Karpas-422 (cell line): ENCODE measurements around the gene PGS1. TPM values are rescaled to one million over a fixed set of nuclear protein-coding genes. Genes with fewer than 3 reads are reported as not detected.

ENCODE experiments used
- DNase-seq: peaks from one replicate; pipeline ENCODE4 v3.0.0-alpha.2; 2015
- H2AFZ ChIP-seq: fragments of 200-600 bp; sonication (generic); 2 replicates; pipeline ENCODE4 v1.6.1; 2014; ENCODE audit warnings: antibody characterized with exemption, low read length, mixed read lengths
- H3K27ac ChIP-seq: fragments of 200-600 bp; sonication (generic); 2 replicates; pipeline ENCODE4 v1.5.1; 2014; ENCODE audit warnings: mild to moderate bottlenecking, low read length, moderate library complexity
- H3K27me3 ChIP-seq: fragments of 200-600 bp; sonication (generic); 2 replicates; pipeline ENCODE4 v1.6.1; 2014; ENCODE audit warnings: low read length, mixed read lengths
- H3K36me3 ChIP-seq: fragments of 200-600 bp; sonication (generic); 2 replicates; pipeline ENCODE4 v1.6.1; 2014; ENCODE audit warnings: low read length, mixed read lengths; ENCODE audit not compliant: insufficient read depth
- H3K4me1 ChIP-seq: fragments of 200-600 bp; sonication (generic); 2 replicates; pipeline ENCODE4 v1.6.1; 2014; ENCODE audit warnings: mild to moderate bottlenecking, low read length, mixed read lengths
- H3K4me2 ChIP-seq: fragments of 200-600 bp; sonication (generic); 2 replicates; pipeline ENCODE4 v1.6.1; 2014; ENCODE audit warnings: low read length, low read depth, mild to moderate bottlenecking; ENCODE audit not compliant: poor library complexity, severe bottlenecking
- H3K4me3 ChIP-seq: fragments of 200-600 bp; sonication (generic); 2 replicates; pipeline ENCODE4 v1.5.1; 2014; ENCODE audit warnings: mild to moderate bottlenecking, antibody characterized with exemption, low read length, mixed read lengths
- H3K79me2 ChIP-seq: fragments of 200-600 bp; sonication (generic); 2 replicates; pipeline ENCODE4 v1.6.1; 2014; ENCODE audit warnings: mild to moderate bottlenecking, low read length, mixed read lengths
- H3K9ac ChIP-seq: fragments of 200-600 bp; sonication (generic); 2 replicates; pipeline ENCODE4 v1.6.0; 2014; ENCODE audit warnings: low read length
- H3K9me2 ChIP-seq: fragments of 200-600 bp; sonication (generic), shearing (Covaris generic); replicated peaks from 2 replicates; pipeline ENCODE4 v1.6.0; 2014; ENCODE audit warnings: mild to moderate bottlenecking, low read length, moderate library complexity; ENCODE audit not compliant: insufficient read depth
- H3K9me3 ChIP-seq: fragments of 300-700, 200-600 bp; sonication (generic); 2 replicates; pipeline ENCODE4 v1.6.1; 2014; ENCODE audit warnings: low read length, mixed read lengths
- H4K20me1 ChIP-seq: fragments of 200-600 bp; sonication (generic); 2 replicates; pipeline ENCODE4 v1.6.1; 2014; ENCODE audit warnings: mild to moderate bottlenecking, antibody characterized with exemption, low read length, low read depth; ENCODE audit not compliant: insufficient read depth
- total RNA-seq: library from RNA; depleted of rRNA; stranded (reverse); fragments of >200 nt; shearing (Covaris generic); gene quantifications from 2 replicates; pipeline ENCODE4 v1.2.3, GENCODE V29; 2014; ENCODE audit warnings: low replicate concordance

The PGS1 gene
- total RNA-seq, 1 experiment from 2014 or later: 15.9 TPM

GRCh38 chr17:78374189-78374588 lies 4.3 kb upstream of the PGS1 start:
- Histone ChIP-seq H3K4me3 (no peak overlapping the region), H4K20me1 (peaks cover 4% of the 10 kb centered on the region; the same call in 1 of the 2 replicates), H3K9ac (no peak overlapping the region), H3K9me2 (no peaks in the 10 kb centered on the region), H3K4me2 (no peak overlapping the region), H3K27me3 (no peaks in the 10 kb centered on the region), H2AFZ (no peak overlapping the region), H3K36me3 (no peaks in the 10 kb centered on the region), H3K27ac (no peak overlapping the region), H3K4me1 (peaks cover 6% of the 10 kb centered on the region), H3K79me2 (peaks cover 7% of the 10 kb centered on the region), H3K9me3 (no peaks in the 10 kb centered on the region)
- no peak for DNase-seq

GRCh38 chr17:78374631-78375274 lies 3.7 kb upstream of the PGS1 start:
- Histone ChIP-seq H3K9me2 (no peaks in the 10 kb centered on the region), H4K20me1 (peaks cover 7% of the 10 kb centered on the region; the same call in 1 of the 2 replicates), H3K4me1 (peaks cover 12% of the 10 kb centered on the region), H3K36me3 (no peaks in the 10 kb centered on the region), H3K9ac (no peak overlapping the region), H2AFZ (no peak overlapping the region), H3K9me3 (no peaks in the 10 kb centered on the region), H3K27me3 (no peaks in the 10 kb centered on the region), H3K4me3 (no peak overlapping the region), H3K4me2 (no peak overlapping the region), H3K27ac (no peak overlapping the region), H3K79me2 (peaks cover 13% of the 10 kb centered on the region)
- no peak for DNase-seq

GRCh38 chr17:78375401-78376151 lies 2.9 kb upstream of the PGS1 start:
- H3K9ac ChIP-seq: no peak overlapping the region
- no peaks in the 10 kb centered on the region for H3K9me3 ChIP-seq
- no peak for DNase-seq
- no peaks in the 10 kb centered on the region for H3K9me2 ChIP-seq
- H3K4me1 ChIP-seq: peaks cover 20% of the 10 kb centered on the region
- no peak overlapping the region for H2AFZ ChIP-seq
- H4K20me1 ChIP-seq: peaks cover 7% of the 10 kb centered on the region; the same call in 1 of the 2 replicates
- peaks cover 21% of the 10 kb centered on the region for H3K79me2 ChIP-seq
- no peak overlapping the region for H3K4me3 ChIP-seq
- H3K27ac ChIP-seq: no peak overlapping the region
- H3K27me3 ChIP-seq: no peaks in the 10 kb centered on the region
- H3K36me3 ChIP-seq: no peaks in the 10 kb centered on the region
- H3K4me2 ChIP-seq: no peak overlapping the region

- Histone ChIP-seq H3K27ac (no peak overlapping the region), H3K4me2 (no peak overlapping the region), H2AFZ (no peak overlapping the region), H3K4me3 (no peak overlapping the region), H3K9ac (no peak overlapping the region), H3K9me2 (no peaks in the 10 kb centered on the region), H3K79me2 (peaks cover 27% of the 10 kb centered on the region), H3K27me3 (no peaks in the 10 kb centered on the region), H3K36me3 (no peaks in the 10 kb centered on the region), H3K4me1 (peaks cover 23% of the 10 kb centered on the region), H3K9me3 (no peaks in the 10 kb centered on the region), H4K20me1 (peaks cover 8% of the 10 kb centered on the region)
- no peak for DNase-seq
These were observed 2.3 kb upstream of the PGS1 start for GRCh38 chr17:78376161-78376560.

- Histone ChIP-seq H3K27ac (no peak overlapping the region), H3K4me3 (peak overlapping the region; percentile 97), H3K9me3 (no peaks in the 10 kb centered on the region), H3K79me2 (peaks cover 43% of the 10 kb centered on the region), H3K36me3 (no peaks in the 10 kb centered on the region), H3K27me3 (no peaks in the 10 kb centered on the region), H3K4me1 (peaks cover 38% of the 10 kb centered on the region), H3K9me2 (no peaks in the 10 kb centered on the region), H3K9ac (peak overlapping the region; percentile 94), H2AFZ (peak overlapping the region; percentile 99), H3K4me2 (peak overlapping the region; percentile 99), H4K20me1 (peaks cover 13% of the 10 kb centered on the region)
- no peak for DNase-seq
These were observed 608 bp upstream of the PGS1 start for GRCh38 chr17:78377858-78378224.

GRCh38 chr17:78379131-78379491 lies 662 bp downstream of the PGS1 start:
- H3K36me3 ChIP-seq: no peaks in the 10 kb centered on the region
- H3K9ac ChIP-seq: peak overlapping the region; percentile 94
- DNase-seq: no peak
- no peaks in the 10 kb centered on the region for H3K27me3 ChIP-seq
- H4K20me1 ChIP-seq: peaks cover 17% of the 10 kb centered on the region
- H3K4me2 ChIP-seq: peak overlapping the region; percentile 99
- peaks cover 51% of the 10 kb centered on the region for H3K4me1 ChIP-seq
- no peak overlapping the region for H2AFZ ChIP-seq
- no peak overlapping the region; the same call in 1 of the 2 replicates for H3K27ac ChIP-seq
- H3K9me3 ChIP-seq: no peaks in the 10 kb centered on the region
- peak overlapping the region; percentile 97 for H3K4me3 ChIP-seq
- no peaks in the 10 kb centered on the region for H3K9me2 ChIP-seq
- H3K79me2 ChIP-seq: peaks cover 56% of the 10 kb centered on the region

GRCh38 chr17:78380370-78380769 lies 1.9 kb downstream of the PGS1 start:
- Histone ChIP-seq H3K9ac (no peak overlapping the region), H3K79me2 (peaks cover 68% of the 10 kb centered on the region), H4K20me1 (peaks cover 17% of the 10 kb centered on the region), H3K36me3 (no peaks in the 10 kb centered on the region), H3K4me3 (no peak overlapping the region), H3K9me2 (no peaks in the 10 kb centered on the region), H3K9me3 (no peaks in the 10 kb centered on the region), H3K27me3 (no peaks in the 10 kb centered on the region), H3K4me2 (peak overlapping the region; percentile 99), H3K4me1 (peaks cover 63% of the 10 kb centered on the region), H3K27ac (no peak overlapping the region), H2AFZ (no peak overlapping the region)
- DNase-seq: no peak

- Histone ChIP-seq H3K9me2 (no peaks in the 10 kb centered on the region), H3K4me2 (no peak overlapping the region), H3K79me2 (peaks cover 82% of the 10 kb centered on the region), H4K20me1 (peaks cover 29% of the 10 kb centered on the region), H3K4me1 (peaks cover 77% of the 10 kb centered on the region), H3K4me3 (no peak overlapping the region), H3K27ac (no peak overlapping the region), H3K36me3 (no peaks in the 10 kb centered on the region), H2AFZ (no peak overlapping the region), H3K27me3 (no peaks in the 10 kb centered on the region), H3K9me3 (no peaks in the 10 kb centered on the region), H3K9ac (no peak overlapping the region)
- no peak for DNase-seq
These were observed 3.3 kb downstream of the PGS1 start for GRCh38 chr17:78381601-78382232.
